Activated CD8-positive, alpha-beta memory T cell treated with anti-CD3 and anti-CD28 coated beads, Interleukin-2, amount 50 U/mL, for 24 hours (primary cell): ENCODE data around the gene DUOX1.

Experiments used
- DNase-seq: peaks from one replicate; pipeline ENCODE4 v3.0.0-alpha.2; 2020; ENCODE audit errors: extremely low read depth

Gene DUOX1

DNA sequence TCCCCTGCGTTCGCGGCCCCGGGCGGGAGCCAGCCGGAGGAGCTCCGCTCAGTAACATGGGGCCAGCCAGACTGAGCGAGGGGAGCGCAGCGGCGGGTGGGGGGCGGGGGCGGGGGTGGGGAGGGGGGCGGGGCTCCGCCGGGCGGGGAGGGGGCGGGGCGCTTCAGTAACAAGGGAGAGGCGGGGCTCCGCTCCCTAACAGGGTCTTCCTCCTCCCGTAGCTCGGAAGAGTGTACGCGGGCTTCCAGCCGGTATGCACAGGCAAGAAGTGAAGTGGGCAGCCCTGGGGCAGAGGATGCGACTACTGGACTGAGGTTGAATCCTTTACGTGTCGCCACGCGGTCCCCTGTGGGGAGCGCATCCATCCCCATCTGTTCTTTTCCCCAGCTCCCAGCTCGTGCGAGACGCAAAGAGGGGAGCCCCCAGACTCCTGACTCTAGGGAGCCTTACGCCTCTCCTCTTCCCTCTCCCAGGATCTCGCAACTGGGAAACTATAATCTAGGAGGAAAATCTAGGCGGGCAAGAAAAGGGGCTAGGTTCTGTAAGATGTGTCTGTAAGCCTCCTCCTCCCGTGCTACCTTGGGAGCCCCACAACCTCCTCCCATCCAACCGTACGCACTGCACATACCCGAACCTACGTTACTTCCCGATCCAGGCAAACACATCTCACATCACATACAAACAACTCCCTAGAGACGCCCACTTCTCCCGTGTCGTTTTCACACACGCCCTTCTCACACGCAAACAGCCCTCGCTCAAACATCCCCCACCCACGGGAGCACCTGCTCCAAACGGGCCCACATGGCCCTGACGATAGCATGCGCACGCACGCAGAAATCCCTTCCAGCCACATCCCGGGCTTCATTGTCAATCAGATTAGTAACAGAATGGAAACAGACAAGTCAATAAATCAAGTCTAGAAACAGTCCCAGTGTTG lies 58.4 kb downstream of the DUOX1 start, which contains the start of gene SHF:
Gene SHF, minus strand, starts transcription at position 73 of the 937 bp plus-strand sequence. Its CDS starts 15 bp downstream, at position 58.
- no peak for DNase-seq

DNA sequence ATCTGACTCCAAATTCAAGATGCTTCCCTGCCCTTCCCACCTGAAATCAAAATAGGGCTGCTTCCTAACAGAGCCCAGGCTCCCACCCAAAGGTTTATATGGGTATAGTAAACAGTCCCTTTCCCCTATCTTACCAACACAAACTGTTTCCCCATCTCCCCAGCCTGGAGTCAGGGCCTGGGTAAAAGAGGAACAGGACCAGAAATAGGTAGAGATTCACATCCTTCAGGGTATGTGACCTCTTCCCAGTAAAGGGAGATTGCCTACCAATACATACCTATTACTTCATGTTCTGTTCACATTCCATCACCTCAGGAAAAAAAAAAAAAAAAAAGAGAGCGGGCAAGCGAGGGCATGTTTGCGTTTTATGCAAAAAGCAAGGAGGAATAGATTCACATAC lies 67.7 kb downstream of the DUOX1 start:
- no peak for DNase-seq

DNA sequence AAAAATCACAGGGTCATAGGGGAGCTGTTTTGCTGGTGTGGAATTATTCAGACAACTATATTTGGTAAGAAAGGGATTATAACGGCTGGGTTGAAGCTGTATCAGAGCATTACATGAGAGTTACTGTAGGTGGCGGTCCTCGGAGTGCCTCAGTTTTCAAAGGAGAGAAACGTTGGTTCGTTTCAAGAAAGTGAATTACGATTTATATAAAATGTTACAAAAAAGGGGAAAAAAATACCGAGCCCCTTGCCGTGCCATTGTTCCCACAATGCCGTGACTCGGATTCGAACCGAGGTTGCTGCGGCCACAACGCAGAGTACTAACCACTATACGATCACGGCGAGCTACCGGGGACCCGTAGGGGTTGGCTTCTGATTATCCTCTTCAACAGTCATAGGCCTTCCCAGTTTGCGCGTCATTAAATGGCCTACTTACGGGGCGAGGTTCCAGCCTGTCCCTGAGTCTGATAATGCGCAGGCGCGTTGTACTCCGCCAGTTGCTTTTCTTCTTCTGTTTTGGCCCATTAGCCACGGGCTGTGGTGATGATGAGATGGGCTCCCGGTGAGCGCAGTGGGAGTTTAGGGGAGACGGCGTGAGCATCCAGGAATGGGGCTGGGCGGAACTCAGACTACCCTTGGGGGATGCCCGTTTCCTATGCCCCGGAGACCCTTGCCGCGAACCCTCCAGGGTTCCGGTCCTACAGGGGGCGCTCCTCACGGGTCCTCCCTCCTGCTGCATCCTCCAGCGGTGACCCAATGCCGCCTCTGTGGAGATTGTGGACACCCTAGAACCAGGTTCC lies 68.7 kb downstream of the DUOX1 start:
- peak; percentile 85 for DNase-seq

DNA sequence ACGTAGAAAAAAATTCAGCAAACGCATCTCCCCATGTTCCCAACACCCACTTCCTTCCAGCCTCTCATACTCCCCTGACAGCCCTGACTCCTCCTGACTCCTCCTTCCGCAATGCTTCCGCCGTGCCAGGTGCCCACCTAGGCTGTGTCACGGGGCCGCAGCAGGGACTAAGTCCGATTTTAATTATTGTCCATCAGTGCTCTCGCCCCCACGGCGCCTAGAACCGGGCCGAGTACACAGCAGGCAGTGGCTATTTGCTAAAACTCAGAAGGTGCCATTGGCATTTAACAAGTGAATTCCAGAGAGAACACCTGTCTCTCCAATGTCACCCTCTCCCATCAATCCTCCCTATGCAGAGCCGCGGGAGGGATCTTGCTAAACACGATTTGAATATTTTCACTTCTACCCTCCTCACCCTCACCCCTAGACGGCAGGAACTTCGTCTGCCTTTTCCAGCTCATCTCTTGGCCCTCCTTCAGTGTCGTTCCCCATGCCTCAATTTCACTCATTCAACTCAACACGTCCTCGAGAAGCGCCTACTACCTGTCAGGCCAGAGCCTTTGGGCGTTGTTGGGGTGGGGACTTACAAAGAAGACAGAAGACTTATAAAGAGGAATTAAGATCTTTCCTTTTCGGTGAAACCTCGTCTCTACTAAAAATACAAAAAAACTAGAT lies 69.5 kb downstream of the DUOX1 start:
- no peak for DNase-seq

DNA sequence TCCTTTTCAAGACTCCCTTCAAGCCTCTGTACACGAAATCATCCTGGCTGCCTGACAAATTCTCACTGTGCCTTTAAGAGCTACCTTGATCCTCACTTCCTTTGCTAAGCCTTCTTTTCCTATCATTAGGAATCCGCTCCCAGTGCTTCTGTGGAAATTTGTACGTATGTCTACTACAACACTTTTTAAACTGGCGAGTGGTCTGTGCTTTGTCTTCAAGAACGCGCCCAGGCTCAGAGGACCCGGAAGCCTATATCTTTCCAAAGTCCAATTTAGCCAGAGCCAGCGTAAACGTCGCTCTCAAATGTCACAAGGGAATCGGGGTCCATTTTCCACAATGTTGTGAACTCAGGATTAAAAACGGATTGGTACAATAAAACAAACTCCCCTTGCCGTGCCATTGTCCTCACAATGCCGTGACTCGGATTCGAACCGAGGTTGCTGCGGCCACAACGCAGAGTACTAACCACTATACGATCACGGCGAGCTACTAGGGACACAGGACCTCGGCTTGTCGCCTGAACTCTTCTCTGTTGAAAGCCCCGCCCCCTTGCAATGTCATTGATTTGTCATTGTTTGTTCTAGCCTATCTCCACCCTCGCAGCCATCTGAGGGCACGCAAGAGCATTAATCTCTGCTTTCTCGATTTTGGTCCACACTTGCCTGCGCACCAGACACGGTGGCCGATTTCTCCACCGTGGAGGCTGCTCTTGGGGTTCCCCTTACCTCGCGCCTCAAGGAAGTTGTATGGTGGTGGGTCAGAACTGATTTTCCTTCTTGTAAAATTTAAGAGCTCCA lies 70.4 kb downstream of the DUOX1 start:
- DNase-seq, result peak; percentile 97

DNA sequence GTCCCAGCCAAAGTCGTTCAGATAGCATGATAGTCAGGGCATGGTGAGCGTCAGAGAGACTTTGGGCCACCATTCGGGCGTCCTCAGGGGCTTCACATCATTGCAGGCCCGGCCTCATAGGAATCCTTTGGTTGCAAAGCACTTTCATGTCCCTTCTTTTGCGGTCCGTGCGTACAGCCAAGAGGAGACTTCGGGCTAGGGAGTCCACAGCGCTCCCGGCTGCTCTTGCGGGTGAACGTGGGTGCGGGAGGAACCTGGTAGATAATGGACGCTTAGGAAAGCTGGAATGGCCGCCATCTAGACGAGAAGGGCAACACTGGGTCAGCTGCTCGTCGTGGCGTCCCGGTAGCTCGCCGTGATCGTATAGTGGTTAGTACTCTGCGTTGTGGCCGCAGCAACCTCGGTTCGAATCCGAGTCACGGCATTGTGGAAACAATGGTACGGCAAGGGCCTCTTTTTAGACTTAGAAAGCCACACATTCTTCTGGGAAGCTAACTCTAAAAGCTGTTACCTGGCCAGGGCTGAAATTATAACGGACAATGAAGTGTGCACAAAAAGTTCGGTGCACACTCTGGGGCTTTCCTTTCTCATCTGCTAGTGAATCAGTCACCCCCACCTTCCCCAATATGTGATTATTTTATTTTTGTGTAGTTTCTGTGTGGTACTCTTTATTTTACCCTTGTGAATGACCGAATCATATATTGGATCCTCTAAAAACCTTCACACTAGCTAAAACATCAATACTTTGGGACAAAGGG lies 71.2 kb downstream of the DUOX1 start:
- DNase-seq, result peak; percentile 70

DNA sequence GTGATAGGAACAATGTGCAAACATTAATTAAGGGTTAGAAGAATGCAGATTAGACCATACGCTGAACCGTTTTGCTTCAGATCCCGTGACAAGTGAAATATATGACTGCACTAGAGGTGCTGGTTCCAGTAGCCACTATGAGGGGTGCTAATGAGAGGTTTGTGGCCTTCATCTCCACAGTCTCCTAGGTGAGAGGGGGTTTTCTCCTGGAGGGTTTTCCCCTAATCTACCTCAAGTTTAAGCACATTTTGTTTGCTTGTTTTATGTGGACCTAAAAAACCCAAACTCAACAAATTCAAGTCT lies 71.7 kb downstream of the DUOX1 start:
- DNase-seq, result no peak

DNA sequence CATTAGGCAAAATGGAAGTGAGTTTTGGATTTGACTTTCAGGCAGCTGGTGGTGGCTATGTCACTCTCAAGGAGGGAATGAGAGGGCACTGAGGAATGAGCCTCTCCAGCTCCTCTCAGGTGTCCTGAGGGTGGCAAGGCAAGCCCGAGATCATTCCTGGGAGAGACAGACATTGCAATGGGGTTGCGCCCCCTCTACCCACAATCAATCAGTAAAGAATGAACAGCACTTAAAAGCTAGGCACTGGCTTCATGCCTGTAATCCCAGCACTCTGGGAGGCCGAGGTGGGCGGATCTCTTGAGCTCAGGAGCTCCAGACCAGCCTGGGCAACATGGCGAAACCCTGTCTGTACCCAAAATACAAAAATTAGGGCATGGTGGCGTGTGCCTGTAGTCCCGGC lies 72.1 kb downstream of the DUOX1 start:
- DNase-seq, result no peak

DNA sequence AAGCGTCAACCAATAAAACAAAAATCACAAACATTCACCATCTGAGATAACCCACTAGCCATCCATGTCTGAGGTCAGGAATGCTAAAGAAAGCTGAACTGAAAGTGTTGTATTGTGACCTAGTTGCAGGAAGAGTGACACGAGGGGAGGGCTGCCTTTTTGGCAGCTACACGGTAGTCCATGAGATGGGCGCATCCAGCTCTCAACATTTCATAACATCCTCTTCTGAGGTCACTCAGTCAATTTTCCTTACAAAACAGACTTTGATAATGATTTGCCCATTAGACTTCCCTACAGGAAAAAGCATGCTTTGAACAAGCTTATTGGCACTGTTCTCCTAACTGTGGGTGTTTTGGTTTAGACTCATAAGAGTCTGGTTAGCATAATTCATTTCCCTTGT lies 73.4 kb downstream of the DUOX1 start:
- DNase-seq, result no peak

DNA sequence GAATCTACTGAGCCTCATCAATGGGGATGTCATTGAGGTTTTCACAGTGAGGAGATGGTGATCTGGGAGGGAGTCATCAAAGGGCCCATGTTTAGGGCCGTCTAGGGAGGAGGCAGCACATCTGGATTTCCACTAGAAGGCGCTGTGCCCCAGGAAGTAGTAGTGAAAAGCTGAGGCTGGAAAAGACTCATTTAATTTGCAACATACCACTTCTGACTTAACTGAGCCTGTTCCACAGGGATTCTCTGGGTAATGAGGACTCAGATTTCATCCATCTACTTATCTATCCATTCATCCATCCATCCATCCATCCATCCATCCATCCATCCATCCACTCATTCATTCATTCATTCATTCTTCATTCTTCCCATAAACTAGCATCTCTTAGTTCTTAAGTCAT lies 75.4 kb downstream of the DUOX1 start:
- no peak for DNase-seq

DNA sequence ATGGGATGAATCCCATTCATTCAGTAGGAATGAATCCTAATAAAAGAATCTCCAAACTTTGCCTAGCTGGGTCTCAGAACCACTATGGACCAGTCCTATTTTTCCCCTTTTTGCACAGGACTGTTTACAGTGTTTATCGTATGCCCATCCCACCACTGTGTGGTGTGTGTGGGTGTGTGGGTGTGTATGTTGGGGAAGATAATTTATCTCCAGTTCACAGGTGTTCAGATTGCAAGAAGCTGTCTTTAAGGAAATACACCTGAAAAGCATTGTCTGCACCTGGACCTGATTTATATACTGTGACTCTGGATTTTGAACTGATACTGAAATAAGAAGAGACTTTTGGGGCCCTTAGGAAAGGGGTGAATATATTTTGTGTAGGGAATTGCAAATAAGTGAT lies 82.7 kb downstream of the DUOX1 start:
- DNase-seq, result no peak
